ENCODE results near the gene SLC2A9.

Gene SLC2A9

DNA sequence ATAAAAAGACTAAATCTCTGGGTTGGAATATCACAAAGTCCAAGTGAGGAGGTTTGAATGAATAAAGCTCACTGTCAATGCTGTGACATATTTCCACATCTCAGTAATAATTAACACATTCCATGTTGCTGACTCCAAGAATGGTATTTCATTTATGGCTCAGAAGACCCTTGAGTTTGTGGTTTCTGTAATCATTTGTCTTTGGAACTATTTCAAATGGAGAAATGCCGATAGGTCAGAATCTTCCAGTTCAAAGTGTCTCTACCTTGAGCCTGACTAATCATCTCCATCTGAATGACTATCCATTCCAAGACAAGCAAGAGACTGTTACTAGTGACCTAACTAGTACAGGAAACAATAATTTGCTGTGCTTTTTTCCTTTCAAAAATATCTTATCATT lies 24.2 kb upstream of the SLC2A9 start:
- DNase-seq (ENCODE audit: low read depth in 2 of 2), result no peak

DNA sequence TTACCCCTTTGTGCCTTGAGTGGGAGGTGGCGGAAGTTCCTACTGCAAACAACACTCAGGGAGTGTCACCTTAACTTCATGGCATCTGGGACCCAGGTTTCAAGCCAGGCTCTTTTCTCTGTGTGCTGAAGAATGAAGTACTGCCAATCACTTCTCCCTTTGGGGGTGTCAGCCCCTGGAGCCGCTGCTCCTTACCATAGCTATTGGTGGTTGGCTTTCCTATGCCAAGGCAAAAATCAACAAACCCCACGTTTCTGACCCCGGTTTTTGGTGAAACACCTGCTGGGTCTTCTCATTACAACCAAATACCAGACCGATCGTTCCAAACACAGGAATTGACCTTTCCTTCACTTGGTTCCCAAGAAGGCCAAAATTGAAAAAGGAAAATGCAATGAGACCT lies 19.7 kb upstream of the SLC2A9 start:
- DNase-seq (ENCODE audit: low read depth in 2 of 2), result no peak

DNA sequence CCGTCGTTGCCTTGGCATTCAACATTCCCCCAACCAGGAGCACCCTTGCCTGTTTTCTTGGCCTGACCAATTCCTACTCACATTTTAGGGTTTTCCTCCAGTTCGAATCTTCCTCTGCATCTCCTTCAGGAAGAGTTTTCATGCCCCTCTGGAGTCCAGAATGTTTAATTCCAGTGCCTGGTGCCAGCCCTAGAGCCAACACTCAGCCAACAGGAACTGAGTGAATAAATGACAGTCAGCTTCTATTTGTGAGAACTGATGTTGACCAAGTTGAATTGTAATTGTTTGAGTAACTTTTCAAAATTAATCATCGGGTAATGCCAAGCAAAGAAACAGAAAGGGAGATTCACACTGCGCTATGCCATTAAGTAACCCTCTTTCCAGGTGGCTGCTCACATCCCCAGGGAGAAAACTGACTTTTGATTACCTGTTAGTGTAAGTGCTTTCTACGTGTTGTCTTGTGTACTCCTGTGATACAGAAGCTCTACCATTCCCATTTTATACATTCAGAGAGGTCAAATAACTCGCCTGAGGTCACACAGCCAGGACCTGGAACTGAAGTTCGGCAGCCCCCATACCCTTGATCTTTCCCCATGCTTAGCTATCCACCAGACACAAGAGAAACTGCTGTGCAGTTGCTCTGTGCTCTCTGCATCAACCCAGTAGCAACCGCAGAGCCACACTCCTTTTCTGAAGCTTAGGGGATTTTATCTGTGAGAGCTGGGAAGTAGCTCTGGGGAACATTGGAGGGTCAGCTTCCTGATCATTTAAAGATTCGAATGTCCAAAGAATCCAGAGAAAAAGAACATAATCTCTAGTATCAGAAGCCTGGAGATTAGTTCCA lies 19.0 kb upstream of the SLC2A9 start:
- DNase-seq (ENCODE audit: low read depth in 2 of 2), result no peak

DNA sequence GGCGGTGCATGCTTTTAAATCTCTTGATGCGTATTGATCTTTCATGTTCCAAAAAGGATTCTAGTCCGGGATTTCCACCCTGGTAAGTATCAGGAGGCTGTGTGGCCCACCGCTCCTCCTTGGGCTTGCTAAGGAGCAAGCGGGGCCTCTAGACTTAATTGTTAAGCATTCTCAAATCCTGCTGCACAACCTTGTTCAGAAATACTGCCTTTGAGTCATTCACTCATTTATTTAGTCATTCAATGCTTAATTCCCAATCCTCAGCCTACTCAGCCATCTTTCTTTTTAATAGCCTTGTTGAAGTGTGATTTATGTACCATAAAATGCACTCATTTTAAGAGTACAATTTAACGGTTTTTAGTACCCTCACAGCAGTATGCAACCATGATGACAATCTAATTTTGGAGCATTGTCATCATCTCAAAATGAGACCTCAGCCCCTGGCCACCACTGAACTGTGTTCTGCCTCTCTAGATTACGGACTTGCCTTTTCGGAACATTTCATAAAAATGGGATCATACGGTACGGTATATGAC lies 15.6 kb upstream of the SLC2A9 start:
- no peak for DNase-seq (ENCODE audit: low read depth in 2 of 2)

DNA sequence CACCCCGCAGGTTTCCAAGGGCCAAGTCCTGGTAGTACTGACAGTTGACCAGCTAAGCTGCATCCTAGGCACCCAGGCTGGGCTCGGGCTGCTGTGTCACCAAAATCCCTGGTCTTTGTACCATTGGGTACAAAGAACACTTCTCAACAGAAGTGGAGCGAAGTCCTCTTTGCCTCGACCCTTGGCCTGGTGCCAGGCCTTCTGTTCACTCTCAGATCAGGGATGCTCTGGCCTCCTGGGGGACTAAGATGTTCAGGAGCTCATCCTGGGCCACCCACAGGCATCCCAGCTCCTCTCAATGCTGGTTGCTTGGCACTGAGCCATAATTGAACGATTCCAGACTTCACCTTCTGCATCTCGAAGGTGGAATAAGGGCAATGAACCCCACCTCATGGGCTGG lies 13.8 kb upstream of the SLC2A9 start:
- no peak for DNase-seq (ENCODE audit: low read depth in 2 of 2)

DNA sequence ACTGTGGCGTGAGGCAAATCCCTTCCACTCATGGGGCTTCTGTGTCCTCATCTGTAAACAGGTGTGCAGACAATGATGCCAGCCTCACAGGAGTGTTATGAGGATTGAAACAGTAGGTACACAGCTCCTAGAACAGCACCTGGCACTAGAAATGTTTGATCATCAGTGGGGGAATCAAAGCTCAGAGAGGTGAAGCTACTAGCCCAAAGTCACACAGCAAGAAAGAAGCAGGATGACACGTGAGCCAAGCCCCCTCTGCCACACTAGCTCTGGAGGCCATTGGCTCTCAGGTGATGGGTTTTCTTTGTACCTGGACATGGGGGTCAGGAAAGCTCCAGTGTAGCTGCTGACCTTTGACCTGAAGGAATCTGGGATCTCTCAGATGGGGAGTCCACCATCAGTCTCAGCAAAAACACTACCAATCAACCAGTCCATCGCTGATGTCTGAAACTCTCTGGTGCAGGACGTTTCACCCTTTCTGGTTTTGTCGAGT lies 13.4 kb upstream of the SLC2A9 start:
- no peak for DNase-seq (ENCODE audit: low read depth in 2 of 2)

DNA sequence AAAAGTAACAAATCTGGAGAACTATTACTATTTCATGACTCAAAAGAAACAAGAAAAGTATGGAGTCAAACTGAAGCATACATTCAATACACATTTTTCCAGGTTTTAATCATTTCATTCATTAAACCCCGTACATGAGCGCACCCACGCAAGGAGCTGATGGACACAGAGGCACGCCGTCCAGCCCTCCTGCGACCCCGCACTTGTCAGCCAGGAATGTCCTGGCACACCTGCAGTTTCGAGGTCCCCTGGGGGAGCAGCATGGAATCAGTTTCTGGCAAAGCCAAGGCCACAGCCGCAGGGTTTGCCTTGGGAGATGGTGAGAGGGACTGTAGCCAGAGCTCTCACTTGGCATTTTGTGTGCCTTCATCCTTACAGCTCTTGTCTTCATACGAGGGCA lies 12.8 kb upstream of the SLC2A9 start:
- DNase-seq (ENCODE audit: low read depth in 2 of 2), result no peak

DNA sequence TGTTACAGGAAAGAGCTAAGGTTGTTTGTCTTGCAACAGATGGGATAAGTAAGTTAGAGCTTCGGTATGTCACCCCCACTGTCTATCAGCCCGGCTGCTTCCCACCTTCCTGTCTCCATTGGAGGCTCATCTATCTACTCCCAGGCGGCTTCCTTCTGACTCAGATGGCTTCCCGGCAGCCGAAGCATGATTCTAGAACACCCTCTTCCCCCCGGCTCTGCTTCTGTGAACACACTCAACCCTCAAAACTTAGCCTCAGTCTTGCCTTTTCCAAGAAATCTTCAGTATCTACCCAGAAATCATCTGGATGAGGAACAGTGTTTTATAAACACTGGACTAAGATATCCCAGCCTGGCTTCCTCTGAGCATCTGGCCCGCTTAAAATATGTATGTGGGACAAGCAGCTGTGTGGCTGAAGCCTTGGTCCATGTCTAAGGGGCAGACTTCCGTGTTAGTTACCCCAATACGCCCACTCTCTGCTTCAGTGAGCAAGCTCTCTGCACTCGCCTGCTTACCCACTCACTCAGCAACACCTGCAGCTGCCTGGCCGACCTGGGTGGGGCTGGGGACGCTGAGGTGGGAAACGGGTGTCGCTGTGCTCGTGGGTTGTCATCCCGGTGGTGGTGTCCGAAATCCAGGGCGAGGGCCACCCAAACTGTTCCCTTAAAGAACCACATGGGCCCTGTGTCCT lies 12.0 kb upstream of the SLC2A9 start:
- DNase-seq (ENCODE audit: low read depth in 2 of 2), result no peak

DNA sequence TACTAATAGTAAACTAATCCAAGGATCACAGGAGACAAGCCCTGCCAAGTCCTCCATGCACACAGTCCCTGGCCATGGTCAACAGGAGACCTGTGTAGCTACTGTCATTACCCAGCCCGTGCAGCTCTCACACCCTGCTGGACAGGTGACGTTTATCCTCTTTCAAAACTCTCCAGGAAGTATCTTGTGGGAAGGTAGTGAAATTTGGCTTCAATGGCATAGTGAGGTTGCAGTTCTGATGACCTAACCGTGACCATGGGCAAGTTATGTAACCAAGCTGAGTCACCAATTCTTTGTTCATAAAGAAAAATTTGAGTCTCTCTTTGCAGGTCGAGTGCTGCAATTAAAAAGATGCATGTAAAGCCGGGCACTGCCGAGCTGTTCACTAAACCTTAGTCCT lies 11.3 kb upstream of the SLC2A9 start:
- no peak for DNase-seq (ENCODE audit: low read depth in 2 of 2)

DNA sequence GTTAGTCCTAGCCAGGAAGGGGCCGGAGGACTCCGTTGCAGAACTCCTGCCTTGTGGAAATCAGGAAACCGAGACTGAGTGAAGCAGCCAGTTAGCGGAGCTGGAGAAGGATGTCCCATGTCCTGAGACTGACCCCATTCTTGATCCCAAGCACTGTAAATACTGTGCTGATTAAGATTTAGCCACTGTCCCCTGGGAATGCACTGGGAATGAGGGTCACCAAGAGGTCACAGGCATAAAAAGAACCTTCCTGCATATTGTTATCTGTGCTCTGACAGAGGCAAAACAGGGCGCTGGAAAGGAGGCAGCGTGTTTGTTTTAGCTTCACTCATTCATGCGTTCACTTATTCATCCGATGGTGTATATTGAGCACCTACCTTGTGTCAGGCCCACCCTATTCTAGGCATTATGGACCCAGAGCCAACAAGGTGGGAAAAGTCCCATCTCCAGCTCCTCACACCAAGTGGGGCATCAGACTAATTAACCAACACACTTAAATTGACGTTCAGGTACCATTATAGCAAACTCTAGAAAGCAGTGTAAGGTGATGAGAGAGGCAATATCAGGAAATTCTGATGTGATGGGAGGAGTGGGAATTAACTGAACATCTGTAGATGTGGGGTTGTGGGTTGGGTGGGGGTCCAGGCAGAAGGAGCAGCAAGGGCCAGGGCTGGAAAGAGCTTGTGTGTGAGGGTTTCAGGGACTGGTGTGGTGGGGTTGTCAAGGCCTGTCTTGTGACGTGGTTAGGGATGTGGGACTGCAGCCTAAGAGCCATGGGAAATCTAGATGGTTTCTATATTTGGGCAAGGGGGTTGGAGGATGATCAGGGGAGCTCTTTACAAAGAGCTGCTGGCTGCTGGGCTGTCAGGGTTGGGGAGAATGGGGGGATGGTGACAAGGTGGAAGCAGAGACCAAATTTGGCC lies 10.6 kb upstream of the SLC2A9 start:
- DNase-seq (ENCODE audit: low read depth in 2 of 2), result no peak

DNA sequence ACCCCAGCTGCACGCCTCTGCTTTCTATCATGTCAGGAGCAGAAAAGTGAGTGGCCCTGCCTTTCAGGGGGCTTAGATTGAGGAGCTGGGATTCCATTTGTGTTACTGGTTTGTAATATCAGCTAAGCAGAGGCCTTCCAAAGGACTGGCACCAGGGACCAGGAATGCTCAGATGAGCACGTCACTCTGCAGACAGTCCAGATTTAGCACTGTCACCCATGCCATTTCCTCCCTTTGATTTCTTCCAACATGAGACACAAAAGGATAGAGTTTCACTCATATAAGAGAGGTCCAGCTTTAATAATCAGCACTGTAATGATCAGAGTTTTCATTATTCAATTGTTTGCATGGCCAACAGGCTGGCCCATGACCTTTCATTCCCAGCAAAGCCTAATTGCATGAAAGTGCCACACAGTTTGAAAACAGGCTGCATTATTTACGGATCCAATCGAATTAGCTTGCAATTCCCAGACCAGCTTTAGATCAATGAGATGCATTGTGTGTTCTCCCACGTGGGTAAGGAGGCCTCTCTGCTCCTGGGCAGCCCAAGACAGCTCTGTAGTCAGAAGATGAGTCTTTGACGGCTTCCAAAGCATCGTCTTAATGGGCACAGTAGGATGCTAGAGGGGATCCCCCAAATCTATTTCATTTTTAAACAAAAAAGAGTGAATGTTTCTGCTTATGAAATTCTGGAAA lies 9.8 kb upstream of the SLC2A9 start:
- DNase-seq (ENCODE audit: low read depth in 2 of 2), result no peak

DNA sequence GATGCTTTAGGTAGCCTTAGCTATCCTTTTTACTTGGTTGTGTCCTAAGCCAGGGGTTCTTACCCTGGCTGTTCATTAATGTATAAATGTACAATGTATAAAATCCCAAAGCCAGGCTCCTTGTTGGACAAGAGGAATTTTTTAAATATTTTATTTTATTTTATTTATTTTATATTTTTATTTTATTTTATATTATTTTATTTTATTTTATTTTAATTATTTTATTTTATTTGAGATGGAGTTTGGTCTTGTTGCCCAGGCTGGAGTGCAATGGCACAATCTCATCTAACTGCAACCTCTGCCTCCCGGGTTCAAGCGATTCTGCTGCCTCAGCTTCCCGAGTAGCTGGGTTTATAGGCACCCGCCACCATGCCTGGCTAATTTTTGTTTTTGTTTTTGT lies 8.1 kb upstream of the SLC2A9 start:
- no peak for DNase-seq (ENCODE audit: low read depth in 2 of 2)

DNA sequence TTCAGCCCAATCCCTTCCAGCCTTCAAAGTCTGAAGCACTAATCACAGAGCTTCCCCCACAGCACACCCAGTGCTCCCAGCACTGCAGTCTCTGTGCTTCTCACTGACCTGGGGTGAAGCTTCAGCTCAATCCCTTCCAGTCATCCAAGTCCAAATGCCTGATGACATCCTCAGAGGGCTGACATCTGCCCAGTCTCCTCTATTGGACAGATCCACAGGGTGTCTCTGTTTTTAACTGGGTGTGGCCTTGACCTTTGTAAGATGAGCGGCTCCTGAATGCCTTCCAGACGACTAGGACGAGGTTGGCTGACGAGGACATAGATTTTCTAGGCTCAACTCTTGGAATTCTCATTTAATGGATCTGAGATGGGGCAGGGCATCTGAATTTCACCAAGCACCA lies 7.6 kb upstream of the SLC2A9 start:
- no peak for DNase-seq (ENCODE audit: low read depth in 2 of 2)

DNA sequence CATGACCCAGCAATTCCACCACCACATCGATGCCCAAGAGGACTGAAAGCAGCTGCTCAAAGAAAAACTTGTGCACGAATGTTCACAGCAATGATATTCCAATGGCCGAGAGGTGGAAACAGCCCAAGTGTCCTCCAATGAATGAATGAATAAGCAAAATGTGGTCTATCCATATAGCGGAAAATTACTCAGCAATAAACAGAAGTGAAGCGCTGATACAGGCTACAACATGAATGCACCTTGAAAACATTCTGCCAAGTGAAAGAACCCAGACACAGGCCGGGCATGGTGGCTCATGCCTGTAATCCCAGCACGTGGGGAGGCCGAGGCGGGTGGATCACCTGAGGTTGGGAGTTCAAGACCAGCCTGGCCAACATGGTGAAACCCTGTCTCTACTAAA lies 5.2 kb upstream of the SLC2A9 start:
- no peak for DNase-seq (ENCODE audit: low read depth in 2 of 2)

DNA sequence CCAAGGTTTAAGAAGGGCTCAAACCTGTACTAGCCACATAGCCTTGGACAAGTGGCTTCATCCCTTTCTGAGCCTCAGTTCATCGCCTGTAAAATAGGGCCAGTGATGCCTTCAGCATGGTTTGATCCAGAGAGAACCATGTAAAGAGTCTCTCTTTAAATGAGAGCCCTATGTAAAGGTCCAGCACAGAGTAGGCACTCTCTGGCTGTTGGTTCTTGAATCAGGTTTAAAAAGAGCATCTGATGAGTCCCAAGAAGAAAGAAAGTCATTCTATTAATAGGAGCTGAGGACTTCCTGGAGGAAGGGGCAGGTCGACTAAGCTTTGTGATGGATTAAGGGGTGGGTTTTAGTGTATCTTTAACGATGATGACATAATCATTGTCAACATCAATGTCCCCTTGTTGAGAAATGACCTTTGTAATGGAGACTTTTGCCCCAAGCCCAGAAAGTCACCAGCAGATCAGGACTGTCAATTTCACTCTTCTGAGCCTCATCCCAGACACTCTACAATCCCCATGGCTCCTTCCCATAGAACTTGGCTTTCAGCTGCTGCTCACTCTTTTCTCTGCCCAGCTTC lies 4.0 kb upstream of the SLC2A9 start:
- DNase-seq (ENCODE audit: low read depth in 2 of 2), result no peak

DNA sequence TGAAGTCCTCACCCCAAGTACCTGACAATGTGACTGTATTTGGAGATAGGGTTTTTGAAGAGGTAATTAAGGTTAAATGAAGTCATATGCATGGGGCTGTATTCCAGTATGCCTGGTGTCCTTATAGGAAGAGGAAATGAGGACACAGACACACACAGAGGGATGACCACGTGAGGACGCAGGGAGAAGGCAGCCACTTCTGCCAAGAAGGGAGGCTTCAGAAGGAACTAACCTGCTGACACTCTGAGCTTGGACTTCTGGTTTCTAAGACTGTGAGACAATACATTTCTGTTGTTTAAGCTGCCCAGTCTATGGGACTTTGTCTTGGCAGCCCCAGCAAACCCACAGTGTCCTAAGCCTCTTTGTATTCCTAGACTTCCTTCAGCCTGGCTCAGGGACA lies 3.0 kb upstream of the SLC2A9 start:
- no peak for DNase-seq (ENCODE audit: low read depth in 2 of 2)

DNA sequence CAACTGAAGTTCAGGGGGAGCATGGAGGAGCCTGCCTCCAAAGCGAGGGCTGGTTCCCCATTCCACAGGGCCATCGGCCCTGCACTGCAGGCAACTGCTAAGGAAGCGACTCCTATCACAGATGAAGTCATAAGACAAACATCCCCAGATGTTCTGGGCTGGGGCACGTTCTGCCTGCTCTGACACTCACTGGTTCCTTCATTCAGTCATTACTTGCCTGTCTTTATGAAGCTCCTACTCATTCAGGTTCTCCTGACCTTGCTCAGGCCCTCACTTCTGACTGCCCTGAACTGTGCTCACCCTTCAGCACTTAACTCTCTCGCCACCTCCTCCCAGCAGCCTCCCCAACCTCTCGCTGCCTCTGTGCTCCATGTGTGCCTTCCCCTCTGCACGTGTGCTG lies 2.5 kb upstream of the SLC2A9 start:
- no peak for DNase-seq (ENCODE audit: low read depth in 2 of 2)

DNA sequence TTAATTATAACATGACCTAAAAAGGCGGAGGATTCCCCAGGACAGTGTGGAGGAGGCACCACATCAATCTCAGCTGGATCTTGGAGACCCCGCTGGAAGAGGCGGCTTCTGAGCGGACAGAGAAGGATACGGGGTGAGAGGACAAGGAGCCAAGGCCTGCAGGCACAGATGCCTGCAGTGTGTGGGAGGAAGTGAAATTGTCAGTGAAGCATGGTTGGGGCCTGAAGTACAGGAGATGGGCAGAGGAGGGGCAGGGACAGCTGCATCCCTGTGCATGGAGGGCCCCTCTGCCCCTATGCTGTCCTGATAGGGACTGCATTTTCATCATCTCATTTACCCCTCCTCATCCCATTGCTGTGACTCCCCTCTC lies 1.7 kb upstream of the SLC2A9 start:
- no peak for DNase-seq (ENCODE audit: low read depth in 2 of 2)

DNA sequence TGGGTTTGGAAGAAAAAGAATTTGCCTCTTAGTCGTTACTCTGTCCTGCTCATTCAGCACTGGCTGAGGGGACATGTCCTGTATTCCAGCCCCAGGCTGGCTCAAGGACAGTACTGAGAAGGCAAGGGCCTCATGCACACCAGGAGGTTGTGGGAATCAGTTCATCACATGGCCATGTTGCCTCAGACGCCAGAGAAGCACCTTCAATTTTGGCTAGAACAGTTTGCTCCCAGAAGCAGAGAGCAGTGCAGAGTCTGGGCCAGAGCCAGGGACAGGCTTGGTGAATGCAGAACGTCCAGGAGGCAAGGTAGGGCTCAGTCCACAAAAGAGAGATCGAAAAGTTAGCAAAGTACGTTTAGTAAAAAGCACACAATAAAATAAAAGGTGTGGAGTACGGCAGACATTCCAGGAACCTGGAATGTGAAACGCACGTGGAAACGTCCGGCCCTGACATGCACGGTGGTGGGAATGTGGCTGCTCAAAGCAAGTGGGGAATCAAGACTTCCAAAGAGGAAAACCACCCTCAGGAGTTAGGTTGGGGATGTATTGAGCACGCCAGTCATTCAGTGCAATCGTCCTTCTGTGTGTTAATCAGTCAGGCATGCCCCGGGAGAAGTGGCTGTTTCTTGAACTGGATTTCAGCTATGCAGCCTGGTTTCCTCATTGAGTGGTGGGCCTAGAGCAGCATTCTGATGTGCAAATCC lies 1.2 kb upstream of the SLC2A9 start:
- no peak for DNase-seq (ENCODE audit: low read depth in 2 of 2)

DNA sequence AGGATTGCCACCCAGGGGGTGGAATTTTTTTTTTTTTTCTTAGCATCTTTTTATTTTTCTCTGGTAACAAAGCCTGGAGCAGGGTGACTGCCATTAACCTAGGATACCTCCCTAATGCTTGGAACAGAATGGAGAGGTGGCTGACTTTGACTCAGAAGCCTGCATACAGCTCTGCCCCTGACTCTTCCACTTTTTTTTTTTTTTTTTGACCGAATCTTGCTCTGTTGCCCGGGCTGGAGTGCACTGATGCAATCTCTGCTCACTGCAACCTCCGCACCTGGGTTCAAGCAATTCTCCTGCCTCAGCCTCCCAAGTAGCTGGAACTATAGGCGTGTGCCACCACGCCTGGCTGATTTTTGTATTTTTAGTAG lies 341 bp upstream of the SLC2A9 start:
- DNase-seq (ENCODE audit: low read depth in 2 of 2), result no peak

DNA sequence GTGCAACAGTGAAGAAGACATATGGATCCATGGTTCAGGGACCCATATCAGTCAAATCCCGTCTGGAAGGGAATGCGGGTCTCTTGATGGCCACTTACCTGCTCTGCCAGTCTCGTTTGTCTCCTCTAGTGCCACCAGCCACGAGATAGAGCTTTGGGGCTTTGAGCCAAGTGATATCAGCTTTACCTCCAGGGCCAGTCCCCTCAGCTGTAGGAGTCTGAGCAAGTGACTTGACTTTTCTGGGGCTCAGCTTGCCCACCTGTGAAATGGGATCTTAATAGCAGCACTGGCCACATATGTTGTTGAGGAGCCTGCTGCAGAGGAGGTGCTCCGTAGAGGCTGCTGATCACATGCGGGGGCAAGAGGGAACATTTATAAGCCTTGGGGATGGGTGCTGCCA lies 1.2 kb downstream of the SLC2A9 start:
- DNase-seq (ENCODE audit: low read depth in 2 of 2), result no peak

Measured in stimulated activated CD4-positive, alpha-beta T cell treated with anti-CD3 and anti-CD28 coated beads, Interleukin-12 subunit alpha, Interleukin-12 subunit beta, amount 100 ng/mL, for 24 hours (primary cell).